ENCODE data around the gene PYCR2. TPM values are rescaled to one million over a fixed set of nuclear protein-coding genes. Genes with fewer than 3 reads are reported as not detected.
"Not testable (repeated sequence)": the region's sequence is repeated elsewhere in the genome, so short reads cannot be mapped to it uniquely, and the experiment has no call there.

The PYCR2 gene
- total RNA-seq, 2 experiments from 2014 or later, result 122 to 126 TPM

GRCh38 chr1:225930566-225930965 lies 6.5 kb upstream of the PYCR2 start:
- DNase-seq (no peak), ATAC-seq (no peak)
- POLR2A ChIA-PET, result no interaction called here
- CTCF ChIA-PET, result interaction anchor here (1.0 to 1.2 kb wide), 3 partner anchors 7 to 31 kb away, joined by 3 read pairs; no protein-coding TSS in a partner anchor
- peaks cover 27% of the 10 kb centered on the region for H3K4me1 Mint-ChIP-seq (ENCODE audit: low read depth)
- H3K9me3 Mint-ChIP-seq (ENCODE audit: insufficient read depth), result no peaks in the 10 kb centered on the region
- no peaks in the 10 kb centered on the region for H3K27me3 Mint-ChIP-seq (ENCODE audit: low read depth)
- no peak overlapping the region for H3K27ac Mint-ChIP-seq
- H3K4me3 Mint-ChIP-seq, result no peak overlapping the region
- H3K36me3 Mint-ChIP-seq (ENCODE audit: low read depth), result no peaks in the 10 kb centered on the region

- CTCF ChIA-PET, result interaction anchor here (1.3 kb wide), 1 partner anchor 9 kb away, joined by 4 read pairs; no protein-coding TSS in a partner anchor
- DNase-seq; H3K4me3 Mint-ChIP-seq; H3K27me3 Mint-ChIP-seq (ENCODE audit: low read depth); H3K9me3 Mint-ChIP-seq (ENCODE audit: insufficient read depth); ATAC-seq; H3K36me3 Mint-ChIP-seq (ENCODE audit: low read depth): not testable (repeated sequence)
- H3K27ac Mint-ChIP-seq, result peak overlapping the region; percentile 83
- peaks cover 33% of the 10 kb centered on the region for H3K4me1 Mint-ChIP-seq (ENCODE audit: low read depth)
- POLR2A ChIA-PET, result interaction anchor here (0.8 to 1.6 kb wide), 3 partner anchors 47 to 152 kb away, joined by 3 to 4 read pairs (median 4); partner anchors contain the start of genes SRP9 and TMEM63A
Measured at GRCh38 chr1:225929462-225929861, 5.4 kb upstream of the PYCR2 start.

- POLR2A ChIA-PET, result interaction anchor here (1.0 to 1.6 kb wide), 2 partner anchors 46 to 48 kb away, joined by 3 to 4 read pairs; partner anchors contain the start of gene TMEM63A
- CTCF ChIA-PET, result interaction anchor here (1.3 kb wide), 1 partner anchor 8 kb away, joined by 4 read pairs; no protein-coding TSS in a partner anchor
- Mint-ChIP-seq H3K4me1 (ENCODE audit: low read depth) (peaks cover 34% of the 10 kb centered on the region), H3K27ac (peak overlapping the region; percentile 83), H3K27me3 (ENCODE audit: low read depth) (no peaks in the 10 kb centered on the region), H3K9me3 (ENCODE audit: insufficient read depth) (no peaks in the 10 kb centered on the region), H3K4me3 (peak overlapping the region; percentile 7), H3K36me3 (ENCODE audit: low read depth) (no peaks in the 10 kb centered on the region)
- DNase-seq (peak; percentile 61), ATAC-seq (no peak)
Measured at GRCh38 chr1:225928186-225929175, 4.4 kb upstream of the PYCR2 start.

GRCh38 chr1:225926551-225927113 lies 2.6 kb upstream of the PYCR2 start:
- H3K4me1 Mint-ChIP-seq (ENCODE audit: low read depth), result peaks cover 48% of the 10 kb centered on the region

GRCh38 chr1:225923381-225923691 lies 714 bp downstream of the PYCR2 start:
- no peak for ATAC-seq

More at GRCh38 chr1:225926551-225927113, 2.6 kb upstream of the PYCR2 start:
- ATAC-seq (no peak), DNase-seq (no peak)
- no peak overlapping the region for H3K4me3 Mint-ChIP-seq
- H3K27me3 Mint-ChIP-seq (ENCODE audit: low read depth), result no peaks in the 10 kb centered on the region
- no peaks in the 10 kb centered on the region for H3K9me3 Mint-ChIP-seq (ENCODE audit: insufficient read depth)
- peaks cover 11% of the 10 kb centered on the region for H3K36me3 Mint-ChIP-seq (ENCODE audit: low read depth)
- ChIA-PET POLR2A (interaction anchor here (0.6 to 1.4 kb wide), 4 partner anchors 11 to 459 kb away, joined by 3 to 6 read pairs (median 4); partner anchors contain the start of genes SDE2 and SRP9), CTCF (interaction anchor here (1.3 to 1.5 kb wide), 2 partner anchors 16 to 36 kb away, joined by 5 read pairs; no protein-coding TSS in a partner anchor)
- peak overlapping the region; percentile 75 for H3K27ac Mint-ChIP-seq

GRCh38 chr1:225921734-225922709 lies 2.0 kb downstream of the PYCR2 start:
- Mint-ChIP-seq H3K36me3 (ENCODE audit: low read depth) (peaks cover 48% of the 10 kb centered on the region), H3K9me3 (ENCODE audit: insufficient read depth) (no peaks in the 10 kb centered on the region), H3K27me3 (ENCODE audit: low read depth) (no peaks in the 10 kb centered on the region), H3K4me1 (ENCODE audit: low read depth) (peaks cover 52% of the 10 kb centered on the region), H3K4me3 (peak overlapping the region; percentile 97), H3K27ac (peak overlapping the region; percentile 97)
- CTCF ChIA-PET, result interaction anchor here (0.7 to 1.5 kb wide), 3 partner anchors 11 to 41 kb away, joined by 3 to 4 read pairs (median 3); no protein-coding TSS in a partner anchor
- ATAC-seq (no peak), DNase-seq (no peak)
- POLR2A ChIA-PET, result interaction anchor here (0.8 to 1.3 kb wide), 3 partner anchors 10 to 454 kb away, joined by 3 to 5 read pairs (median 5); partner anchors contain the start of gene SRP9

More at GRCh38 chr1:225923381-225923691, 714 bp downstream of the PYCR2 start:
- Mint-ChIP-seq H3K9me3 (ENCODE audit: insufficient read depth) (no peaks in the 10 kb centered on the region), H3K36me3 (ENCODE audit: low read depth) (peaks cover 36% of the 10 kb centered on the region), H3K4me3 (peak overlapping the region; percentile 97), H3K4me1 (ENCODE audit: low read depth) (peaks cover 59% of the 10 kb centered on the region), H3K27me3 (ENCODE audit: low read depth) (no peaks in the 10 kb centered on the region), H3K27ac (peak overlapping the region; percentile 97)
- no peak for DNase-seq
- CTCF ChIA-PET, result interaction anchor here (0.6 to 2.2 kb wide), 8 partner anchors 8 to 146 kb away, joined by 3 to 11 read pairs (median 6); partner anchors contain the start of gene SRP9
- POLR2A ChIA-PET, result interaction anchor here (0.8 to 2.7 kb wide), 15 partner anchors 14 to 455 kb away, joined by 3 to 23 read pairs (median 6); partner anchors contain the start of genes H3-3A, SDE2, SRP9 and TMEM63A

GRCh38 chr1:225919906-225920305 lies 4.1 kb downstream of the PYCR2 start:
- ATAC-seq, result no peak
- DNase-seq, result no peak
- ChIA-PET POLR2A (no interaction called here), CTCF (interaction anchor here (0.8 to 1.5 kb wide), 4 partner anchors 8 to 67 kb away, joined by 4 read pairs; no protein-coding TSS in a partner anchor)
- Mint-ChIP-seq H3K27ac (peak overlapping the region; percentile 78), H3K4me3 (no peak overlapping the region), H3K27me3 (ENCODE audit: low read depth) (no peaks in the 10 kb centered on the region), H3K36me3 (ENCODE audit: low read depth) (peaks cover 55% of the 10 kb centered on the region), H3K4me1 (ENCODE audit: low read depth) (peaks cover 43% of the 10 kb centered on the region), H3K9me3 (ENCODE audit: insufficient read depth) (no peaks in the 10 kb centered on the region)

- no peak for DNase-seq
- no peak for ATAC-seq
- CTCF ChIA-PET, result no interaction called here
- Mint-ChIP-seq H3K9me3 (ENCODE audit: insufficient read depth) (no peaks in the 10 kb centered on the region), H3K27ac (no peak overlapping the region), H3K4me1 (ENCODE audit: low read depth) (peaks cover 37% of the 10 kb centered on the region), H3K36me3 (ENCODE audit: low read depth) (peaks cover 54% of the 10 kb centered on the region), H3K27me3 (ENCODE audit: low read depth) (no peaks in the 10 kb centered on the region), H3K4me3 (no peak overlapping the region)
- POLR2A ChIA-PET, result no interaction called here
Measured at GRCh38 chr1:225918280-225918679, 5.8 kb downstream of the PYCR2 start.

GRCh38 chr1:225917536-225917935 lies 6.5 kb downstream of the PYCR2 start:
- H3K27ac Mint-ChIP-seq, result peak overlapping the region; percentile 16

GRCh38 chr1:225917101-225917500 lies 6.9 kb downstream of the PYCR2 start:
- Mint-ChIP-seq H3K36me3 (ENCODE audit: low read depth) (peaks cover 45% of the 10 kb centered on the region), H3K27ac (no peak overlapping the region), H3K27me3 (ENCODE audit: low read depth) (no peaks in the 10 kb centered on the region), H3K9me3 (ENCODE audit: insufficient read depth) (no peaks in the 10 kb centered on the region), H3K4me3 (no peak overlapping the region), H3K4me1 (ENCODE audit: low read depth) (peaks cover 28% of the 10 kb centered on the region)
- ATAC-seq (no peak), DNase-seq (no peak)
- ChIA-PET CTCF (no interaction called here), POLR2A (no interaction called here)

More at GRCh38 chr1:225917536-225917935, 6.5 kb downstream of the PYCR2 start:
- no peaks in the 10 kb centered on the region for H3K9me3 Mint-ChIP-seq (ENCODE audit: insufficient read depth)
- peaks cover 48% of the 10 kb centered on the region for H3K36me3 Mint-ChIP-seq (ENCODE audit: low read depth)
- no peaks in the 10 kb centered on the region for H3K27me3 Mint-ChIP-seq (ENCODE audit: low read depth)
- DNase-seq, result no peak
- ChIA-PET CTCF (no interaction called here), POLR2A (no interaction called here)
- peaks cover 32% of the 10 kb centered on the region for H3K4me1 Mint-ChIP-seq (ENCODE audit: low read depth)
- no peak overlapping the region for H3K4me3 Mint-ChIP-seq
- ATAC-seq, result no peak

Data from activated CD8-positive, alpha-beta T cell treated with anti-CD3 and anti-CD28 coated beads, Interleukin-2, amount 10 ng/mL, durations not matched to agents 7 days and 5 days (primary cell).